GM12801 (cell line): Measurements from ENCODE around the gene ARHGAP31.

Source experiments
- CTCF ChIP-seq: IDR thresholded peaks from one replicate; pipeline ENCODE4 v1.5.1; 2011; ENCODE audit warnings: control low read depth; ENCODE audit not compliant: insufficient read length; ENCODE audit errors: extremely low read depth

ARHGAP31 gene

GRCh38 chr3:119350114-119350513 is 55.9 kb downstream of the ARHGAP31 start:
- TF ChIP-seq CTCF: no peak

- TF ChIP-seq CTCF: no peak
Observed at GRCh38 chr3:119351581-119351980, 57.4 kb downstream of the ARHGAP31 start.

GRCh38 chr3:119352034-119352609 is 57.9 kb downstream of the ARHGAP31 start:
- TF ChIP-seq CTCF: no peak

GRCh38 chr3:119352863-119353527 is 58.8 kb downstream of the ARHGAP31 start:
- TF ChIP-seq CTCF: no peak

- TF ChIP-seq CTCF: no peak
Observed at GRCh38 chr3:119356646-119357045, 62.5 kb downstream of the ARHGAP31 start.

GRCh38 chr3:119357190-119357589 is 63.0 kb downstream of the ARHGAP31 start:
- no peak for TF ChIP-seq CTCF

- TF ChIP-seq CTCF: no peak
Observed at GRCh38 chr3:119359476-119360326, 65.5 kb downstream of the ARHGAP31 start.
